NCI-H748 (cell line): ENCODE data around the gene APC.
"Not testable (repeated sequence)": the region's sequence is repeated elsewhere in the genome, so short reads cannot be mapped to it uniquely, and the experiment has no call there.

Experiments
- DNase-seq: peaks from one replicate; lab custom pipeline; 2025; ENCODE audit not compliant: unreplicated experiment; lab: John Stamatoyannopoulos, UW

APC gene

GRCh38 chr5:112848116-112848811, 110.6 kb downstream of the APC start:
- peak; percentile 73 for DNase-seq

DNA sequence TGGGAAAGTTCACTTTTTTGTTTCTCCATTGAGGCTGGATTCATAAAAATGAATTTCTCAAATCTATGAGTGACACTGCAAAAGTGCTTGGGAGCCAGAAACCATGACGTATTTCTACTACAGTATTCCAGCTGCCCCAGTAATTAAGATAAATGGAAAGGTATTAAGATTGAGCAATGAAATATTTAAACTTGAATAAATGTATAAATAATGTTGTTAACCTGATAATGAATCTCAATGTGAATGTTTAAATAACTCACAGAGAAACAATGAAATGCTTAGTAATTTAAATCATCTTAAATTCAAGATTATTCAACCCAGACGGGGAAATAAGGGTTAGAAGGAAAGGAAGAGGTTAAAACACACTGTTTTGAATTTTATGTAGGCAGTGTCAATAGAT, 112.2 kb downstream of the APC start:
- DNase-seq = no peak

DNA sequence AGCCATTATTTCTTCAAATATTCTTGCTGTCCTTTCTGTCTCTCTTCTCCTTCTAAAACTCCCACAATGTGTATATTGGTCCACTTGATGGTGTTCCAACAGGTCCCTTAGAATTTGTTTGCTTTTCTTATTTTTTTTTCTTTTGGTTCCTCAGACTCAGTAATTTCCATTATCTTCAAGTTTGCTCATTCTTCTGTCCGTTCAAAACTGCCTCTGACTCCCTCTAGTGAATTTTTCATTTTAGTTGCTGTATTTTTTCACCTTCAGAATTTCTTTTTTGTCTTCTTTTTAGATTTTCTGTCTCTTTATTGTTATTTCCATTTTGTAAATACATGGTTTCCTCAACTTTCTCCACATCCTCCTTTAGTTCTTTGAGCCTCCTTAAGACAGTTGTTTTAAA, 117.0 kb downstream of the APC start:
- DNase-seq = no peak

DNA sequence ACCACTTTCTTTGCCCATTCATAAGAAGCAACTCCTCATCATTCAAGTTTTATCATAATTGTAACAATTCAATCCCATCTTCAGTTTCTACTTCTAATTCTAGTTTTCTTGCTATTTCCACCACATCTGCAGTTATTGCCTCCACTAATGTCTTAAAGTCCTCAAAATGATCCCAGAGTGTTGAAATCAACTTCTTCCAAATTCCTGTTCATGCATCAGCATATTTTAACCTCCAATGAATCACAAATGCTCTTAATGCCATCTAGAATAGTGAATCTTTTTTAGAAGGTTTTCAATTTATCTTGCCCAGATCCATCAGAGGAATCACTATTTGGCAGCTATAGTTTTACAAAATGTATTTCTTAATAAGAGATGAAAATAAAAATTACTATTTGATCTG, 120.2 kb downstream of the APC start:
- no peak for DNase-seq

GRCh38 chr5:112860571-112860928, 122.9 kb downstream of the APC start:
- not testable (repeated sequence) for DNase-seq

DNA sequence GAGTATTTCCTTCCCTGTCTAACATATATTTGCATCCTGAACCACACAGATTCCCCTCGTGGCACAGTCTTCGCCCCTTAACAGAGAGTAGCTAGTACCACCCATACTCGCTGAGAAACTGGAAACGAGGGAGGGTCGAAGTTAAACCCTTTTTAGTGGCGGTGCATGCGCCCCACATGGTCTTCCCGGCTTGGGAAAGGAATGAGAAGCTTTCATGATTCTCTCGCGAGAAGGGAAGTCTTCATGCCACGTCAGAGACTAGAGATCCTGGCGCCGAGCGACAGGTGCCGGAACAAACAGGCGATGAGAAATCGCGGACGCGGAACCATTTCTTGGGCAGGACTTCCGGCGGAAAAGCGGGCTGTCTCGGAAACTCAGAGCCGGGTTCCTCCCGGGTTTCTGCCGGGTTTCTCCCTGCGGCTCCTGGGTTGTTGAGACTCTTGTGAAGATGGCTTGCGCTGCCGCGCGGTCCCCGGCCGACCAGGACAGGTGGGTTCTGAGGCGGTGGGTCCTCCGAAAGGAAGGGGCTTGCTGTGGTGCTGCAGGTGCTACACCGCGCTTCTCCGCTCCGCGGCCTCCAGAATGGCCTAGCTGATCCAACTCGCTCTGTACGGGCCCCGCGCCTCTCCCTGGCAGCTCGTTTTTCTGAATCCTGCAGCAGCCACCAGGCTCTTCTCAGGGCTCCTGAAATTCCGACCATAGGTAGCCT, 123.4 kb downstream of the APC start, which contains the start of gene SRP19:
Gene SRP19, plus strand, starts transcription at position 359 of the 709 bp plus-strand sequence. Its CDS starts 90 bp downstream, at position 449.
- DNase-seq = peak; percentile 97

- DNase-seq = no peak
Measured at GRCh38 chr5:112861638-112861985, 123.9 kb downstream of the APC start.

DNA sequence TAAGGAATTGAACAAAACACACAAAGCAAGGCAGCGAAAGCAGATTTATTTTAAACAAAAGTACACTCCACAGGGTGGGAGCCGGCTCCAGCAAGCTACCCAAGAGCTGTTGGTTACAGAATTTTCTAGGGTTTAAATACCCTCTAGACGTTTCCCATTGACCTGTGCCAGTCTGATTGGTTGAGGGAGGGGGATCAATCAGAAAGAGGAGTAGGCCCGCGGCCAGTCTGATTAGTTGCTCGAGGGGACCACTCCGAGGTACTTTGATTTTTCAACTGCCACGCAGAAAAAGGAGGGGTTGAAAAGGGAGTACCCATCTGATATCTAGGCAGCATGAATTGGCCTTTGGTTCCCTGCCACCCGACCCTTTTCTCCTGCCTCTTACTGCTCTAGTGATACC, 124.4 kb downstream of the APC start:
- peak; percentile 11 for DNase-seq

- no peak for DNase-seq
Measured at GRCh38 chr5:112863549-112863948, 125.9 kb downstream of the APC start.

DNA sequence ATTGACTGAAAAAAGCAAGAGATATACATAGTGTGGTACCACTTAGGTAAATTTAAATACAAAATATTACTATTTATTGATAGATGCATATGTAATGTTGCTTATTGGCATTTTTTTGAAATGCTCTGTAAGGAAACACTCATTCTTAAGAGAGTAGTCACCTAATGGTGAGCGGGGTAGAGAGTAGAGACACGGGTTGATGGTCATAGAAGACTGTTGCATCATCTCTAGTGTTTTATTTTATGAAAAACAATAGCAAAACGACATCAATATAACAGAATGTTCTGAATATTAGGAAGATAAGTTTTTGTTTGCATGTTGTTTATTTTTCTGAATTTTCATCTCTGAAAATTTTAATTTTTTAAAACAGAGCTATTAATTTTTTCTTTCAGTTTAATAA, 127.4 kb downstream of the APC start:
- no peak for DNase-seq

DNA sequence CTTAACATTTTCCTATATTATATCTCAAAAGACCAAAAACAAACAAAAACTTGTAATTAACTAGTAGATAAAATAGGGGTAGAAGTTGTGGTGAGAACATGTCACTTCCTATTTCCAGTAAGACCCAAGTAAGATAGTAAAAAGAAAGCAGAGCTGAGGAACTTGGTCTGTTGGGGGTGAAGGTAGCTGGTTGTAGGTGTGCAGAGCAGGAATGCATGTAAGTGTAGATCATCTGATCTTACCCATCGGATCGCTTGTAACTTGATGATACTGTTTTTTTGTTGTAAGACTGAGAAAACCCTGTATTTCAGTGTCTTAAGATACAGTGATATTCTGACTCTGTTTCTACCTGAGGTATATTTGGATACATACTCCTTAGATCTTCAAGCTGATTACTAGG, 129.1 kb downstream of the APC start:
- no peak for DNase-seq

DNA sequence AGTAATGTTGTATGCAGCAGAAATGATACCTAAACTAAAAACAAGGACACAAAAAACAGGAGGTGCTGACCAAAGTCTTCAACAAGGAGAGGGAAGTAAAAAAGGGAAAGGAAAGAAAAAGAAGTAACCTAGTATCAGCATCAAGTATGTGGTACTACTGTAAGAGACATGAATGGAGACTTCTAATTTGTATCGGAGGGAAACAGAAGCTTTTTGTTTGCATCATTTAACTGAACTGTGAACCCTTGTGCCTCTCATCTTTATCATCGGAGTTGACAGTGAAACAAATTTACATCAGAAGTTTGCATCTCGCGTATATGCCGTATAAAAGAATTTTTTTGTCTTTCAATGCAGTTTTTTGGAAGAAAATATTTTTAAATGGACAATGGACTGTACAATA, 129.7 kb downstream of the APC start:
- no peak for DNase-seq

- no peak for DNase-seq
Measured at GRCh38 chr5:112869948-112870347, 132.3 kb downstream of the APC start.

- DNase-seq = no peak
Measured at GRCh38 chr5:112870966-112871365, 133.3 kb downstream of the APC start.

GRCh38 chr5:112876362-112876761, 138.7 kb downstream of the APC start:
- DNase-seq = no peak

GRCh38 chr5:112878101-112878500, 140.4 kb downstream of the APC start:
- no peak for DNase-seq

DNA sequence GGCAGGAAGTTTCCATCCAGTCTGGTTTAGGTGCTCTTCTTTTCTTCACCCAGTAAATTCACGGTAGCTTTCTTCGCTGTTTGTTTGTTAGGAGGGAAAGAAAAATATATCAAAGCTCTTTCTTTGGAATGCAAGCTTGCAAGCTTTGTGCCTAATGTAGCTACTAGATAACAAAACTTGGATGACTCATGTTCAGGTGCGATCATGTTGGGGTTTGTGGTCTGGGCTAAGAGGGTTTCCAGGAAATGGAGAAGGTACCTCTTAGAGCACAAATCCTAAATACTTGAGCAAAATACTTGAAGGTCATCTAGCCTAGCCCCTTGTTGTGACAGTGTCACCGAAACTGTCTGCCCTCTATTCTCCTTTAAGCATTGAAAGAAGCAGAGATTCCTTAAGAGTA, 141.1 kb downstream of the APC start:
- DNase-seq = no peak

DNA sequence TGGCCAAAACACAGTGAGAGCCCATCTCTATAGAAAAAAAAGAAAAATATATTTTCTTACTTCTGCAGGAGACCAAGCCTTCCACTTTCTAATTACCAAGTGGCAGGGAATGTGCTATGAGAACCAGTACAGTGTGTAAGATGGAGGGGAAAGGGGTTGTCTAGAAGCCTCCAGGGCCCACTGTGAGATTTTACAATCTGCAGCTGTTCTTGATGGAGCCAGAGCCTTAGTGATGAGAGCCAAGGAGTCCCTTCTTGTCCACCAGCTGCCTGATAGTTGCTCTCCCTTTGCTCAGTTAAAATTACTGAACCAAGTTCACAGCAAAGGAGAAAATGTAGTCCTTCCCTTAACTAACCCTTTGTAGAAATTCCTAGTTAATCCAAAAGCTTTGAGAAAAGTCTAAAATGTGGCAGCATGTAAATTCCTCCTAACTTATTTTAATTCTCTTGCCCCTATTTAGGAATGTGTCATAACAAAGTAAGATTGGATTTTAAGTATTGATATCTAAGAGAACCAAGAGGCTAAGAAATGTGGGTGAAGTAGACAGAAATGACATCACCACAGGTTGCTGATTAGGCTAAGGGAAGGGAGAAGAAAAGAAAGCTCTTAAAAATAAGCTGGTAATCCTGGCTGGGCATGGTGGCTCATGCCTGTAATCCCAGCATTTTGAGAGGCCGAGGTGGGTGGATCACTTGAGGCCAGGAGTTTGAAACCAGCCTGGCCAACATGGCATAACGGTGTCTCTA, 142.7 kb downstream of the APC start:
- DNase-seq = no peak

- no peak for DNase-seq
Measured at GRCh38 chr5:112883192-112883591, 145.5 kb downstream of the APC start.

- DNase-seq = no peak
Measured at GRCh38 chr5:112885001-112885400, 147.3 kb downstream of the APC start.

GRCh38 chr5:112886975-112887374, 149.3 kb downstream of the APC start:
- DNase-seq = no peak

GRCh38 chr5:112892066-112892465, 154.4 kb downstream of the APC start:
- DNase-seq = not testable (repeated sequence)
